HFF-Myc (cell line): ENCODE data around the gene ZHX3.

ENCODE experiments used
- DNase-seq: peaks from one replicate; pipeline ENCODE4 v3.0.0-alpha.2; 2011; ENCODE audit warnings: low read depth; ENCODE audit errors: extremely low read depth
- H3K4me3 ChIP-seq: replicated peaks from 2 replicates; pipeline ENCODE4 v1.5.1; 2011; ENCODE audit warnings: low read depth, mild to moderate bottlenecking, control low read depth, low read length
- CTCF ChIP-seq: IDR thresholded peaks from 2 replicates; pipeline ENCODE4 v1.5.1; 2012; ENCODE audit warnings: mild to moderate bottlenecking, low read depth, low read length, control low read depth; ENCODE audit errors: missing control alignments

ZHX3 gene

GRCh38 chr20:41286240-41286851 is 31.2 kb downstream of the ZHX3 start:
- H3K4me3 ChIP-seq = no peak overlapping the region
- no peak for DNase-seq
- TF ChIP-seq CTCF = no peak

GRCh38 chr20:41279546-41280225 is 37.8 kb downstream of the ZHX3 start:
- DNase-seq = no peak
- no peak for TF ChIP-seq CTCF
- no peak overlapping the region for H3K4me3 ChIP-seq

GRCh38 chr20:41278936-41279335 is 38.6 kb downstream of the ZHX3 start:
- DNase-seq = no peak
- H3K4me3 ChIP-seq = no peak overlapping the region
- TF ChIP-seq CTCF = no peak

- no peak for TF ChIP-seq CTCF
- no peak overlapping the region for H3K4me3 ChIP-seq
- DNase-seq = no peak
Observed at GRCh38 chr20:41277049-41277448, 40.5 kb downstream of the ZHX3 start.

- no peak for DNase-seq
- H3K4me3 ChIP-seq = no peak overlapping the region
- no peak for TF ChIP-seq CTCF
Observed at GRCh38 chr20:41276317-41276751, 41.2 kb downstream of the ZHX3 start.

GRCh38 chr20:41275301-41275731 is 42.2 kb downstream of the ZHX3 start:
- no peak for TF ChIP-seq CTCF
- H3K4me3 ChIP-seq = no peak overlapping the region
- no peak for DNase-seq
